Brain pericyte (primary cell): ENCODE measurements around the gene ALOX5.
"Not testable (repeated sequence)": the region's sequence is repeated elsewhere in the genome, so short reads cannot be mapped to it uniquely, and the experiment has no call there.

Source experiments
- DNase-seq: peaks from one replicate; pipeline ENCODE4 v3.0.0-alpha.2; 2012; ENCODE audit warnings: low read depth, low spot score

Gene ALOX5

DNA sequence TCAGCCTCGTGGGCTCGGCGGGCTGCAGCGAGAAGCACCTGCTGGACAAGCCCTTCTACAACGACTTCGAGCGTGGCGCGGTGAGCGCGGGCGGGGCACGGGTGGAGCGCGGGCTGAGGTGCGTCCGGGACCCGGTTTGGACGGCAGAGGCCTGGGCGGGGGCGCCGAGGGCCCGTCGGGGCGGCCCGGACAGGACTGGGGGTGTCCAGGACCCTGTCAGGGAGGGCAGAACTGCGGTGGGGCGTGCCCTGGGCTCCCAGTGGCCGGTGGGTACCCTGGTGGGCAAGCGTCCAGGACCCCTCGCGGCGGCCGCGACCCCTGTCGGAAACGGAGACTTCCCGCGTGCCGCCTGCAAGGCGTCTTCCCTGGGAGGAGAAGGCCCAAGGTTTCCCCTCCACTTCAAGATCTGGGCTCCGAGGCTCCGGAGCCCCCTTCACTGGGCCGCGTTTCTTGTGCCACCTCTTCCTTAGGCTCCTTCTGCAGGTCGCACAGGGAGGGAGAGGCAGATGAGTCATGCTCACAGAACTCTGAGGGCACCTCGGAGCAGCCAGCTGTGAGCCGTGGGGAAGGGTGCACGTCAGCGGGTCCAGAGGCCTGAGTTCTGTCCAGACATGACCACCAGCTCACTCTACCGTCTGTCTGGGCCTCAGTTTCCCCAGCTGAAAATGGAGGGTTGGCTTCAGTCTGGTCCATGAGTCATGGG lies 485 bp downstream of the ALOX5 start:
- no peak for DNase-seq

DNA sequence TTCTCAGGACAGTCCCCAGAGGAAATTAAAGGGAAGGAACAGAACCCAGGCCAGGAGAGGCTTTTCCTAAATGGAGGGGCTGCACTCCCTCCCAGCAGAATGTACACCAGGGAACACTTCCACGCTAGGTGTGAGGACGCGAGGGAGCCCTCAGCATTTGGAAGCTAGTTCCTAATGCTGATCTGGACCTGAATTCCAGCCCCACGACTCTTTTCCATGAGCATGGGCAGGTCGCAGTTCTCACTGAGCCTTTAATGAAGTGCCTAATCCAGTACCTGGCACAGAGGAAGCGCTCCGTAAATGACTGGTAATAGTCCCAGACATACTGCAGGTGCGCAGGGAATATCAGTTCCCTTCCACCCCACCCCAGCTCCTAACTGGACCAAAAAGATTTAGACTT lies 1.1 kb downstream of the ALOX5 start:
- DNase-seq = no peak

DNA sequence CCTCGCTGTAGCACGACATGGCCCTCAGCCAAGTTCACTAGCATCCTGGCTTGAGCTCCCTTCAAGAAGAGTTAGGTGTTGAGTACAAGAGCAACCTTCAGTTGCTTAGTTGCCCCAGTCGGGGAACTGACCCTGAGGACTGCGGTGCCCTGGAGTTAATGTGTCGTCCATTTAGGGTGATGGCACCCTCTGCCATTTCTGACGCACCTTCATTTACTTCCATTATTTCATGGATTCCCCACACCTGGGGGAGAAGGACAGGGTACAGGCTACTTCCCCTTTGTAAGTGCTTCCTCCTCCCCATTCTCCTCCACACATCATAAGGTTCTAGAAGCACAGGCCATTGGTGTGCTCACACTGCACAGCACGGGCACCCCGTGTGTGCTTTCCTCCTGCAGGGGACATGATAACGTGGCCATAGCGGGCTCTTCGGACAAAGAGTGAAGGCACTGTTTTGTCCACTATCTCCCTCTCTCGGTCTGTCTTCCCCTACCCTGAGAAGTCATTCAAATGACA lies 1.8 kb downstream of the ALOX5 start:
- DNase-seq = no peak

DNA sequence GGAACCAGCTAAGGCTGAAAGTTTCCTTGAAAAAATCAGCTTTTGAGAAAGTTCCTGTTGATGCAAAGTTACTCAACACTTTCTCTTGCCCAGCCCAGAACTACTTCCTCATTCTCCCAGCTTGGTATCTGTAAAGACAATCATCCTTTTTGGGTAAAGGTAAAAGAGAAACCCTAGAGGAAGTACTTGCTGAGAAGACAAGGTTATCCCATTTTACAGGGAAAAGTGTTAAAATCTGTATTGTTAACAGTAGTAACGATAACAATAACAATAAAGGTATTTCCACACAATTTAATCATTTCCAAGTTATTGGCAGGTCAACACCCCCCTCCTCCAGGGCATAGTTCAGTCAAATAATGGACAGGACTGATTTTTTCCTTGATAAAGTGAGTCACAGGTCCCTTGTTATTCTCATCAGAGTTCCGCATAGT lies 2.4 kb downstream of the ALOX5 start:
- DNase-seq = no peak

DNA sequence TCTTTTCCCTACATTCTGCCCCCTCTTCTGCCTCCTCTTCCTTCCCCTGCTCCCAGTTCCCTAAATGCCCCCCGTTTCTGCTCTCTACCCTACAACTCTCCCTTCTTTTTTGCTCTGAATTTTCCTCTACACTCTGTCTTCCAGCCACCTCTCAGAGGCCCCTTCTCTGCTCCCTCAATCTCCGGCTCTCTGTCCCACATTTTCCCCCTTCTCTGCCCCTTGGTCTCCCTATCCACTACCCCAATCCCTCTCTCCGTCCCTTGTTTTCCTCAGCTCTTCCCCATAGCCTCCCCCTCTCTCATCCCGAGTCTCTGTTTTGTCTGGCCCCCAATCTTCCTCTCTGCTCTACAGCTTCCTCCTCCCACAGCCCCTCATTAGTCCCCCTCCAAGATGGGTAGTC lies 3.3 kb downstream of the ALOX5 start:
- DNase-seq = no peak

DNA sequence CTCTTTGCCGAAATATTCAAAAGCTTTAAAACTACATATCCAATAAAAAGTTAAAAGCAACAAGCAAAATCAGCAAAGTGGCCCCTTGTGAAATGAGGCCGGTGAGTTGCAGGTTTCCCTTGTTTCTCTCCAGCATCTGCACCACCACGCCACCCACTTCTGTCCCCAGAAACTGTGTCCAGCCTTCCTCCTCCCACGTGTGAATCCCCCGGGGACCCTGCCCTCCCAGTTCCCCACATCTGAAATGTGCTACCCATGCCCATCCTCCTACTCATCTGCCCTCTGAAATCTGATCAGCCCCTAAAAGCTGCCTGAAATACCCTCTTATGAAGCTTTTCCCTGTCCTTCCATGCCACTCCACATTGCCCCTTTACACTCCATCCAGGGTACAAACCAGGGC lies 3.8 kb downstream of the ALOX5 start:
- DNase-seq = no peak

DNA sequence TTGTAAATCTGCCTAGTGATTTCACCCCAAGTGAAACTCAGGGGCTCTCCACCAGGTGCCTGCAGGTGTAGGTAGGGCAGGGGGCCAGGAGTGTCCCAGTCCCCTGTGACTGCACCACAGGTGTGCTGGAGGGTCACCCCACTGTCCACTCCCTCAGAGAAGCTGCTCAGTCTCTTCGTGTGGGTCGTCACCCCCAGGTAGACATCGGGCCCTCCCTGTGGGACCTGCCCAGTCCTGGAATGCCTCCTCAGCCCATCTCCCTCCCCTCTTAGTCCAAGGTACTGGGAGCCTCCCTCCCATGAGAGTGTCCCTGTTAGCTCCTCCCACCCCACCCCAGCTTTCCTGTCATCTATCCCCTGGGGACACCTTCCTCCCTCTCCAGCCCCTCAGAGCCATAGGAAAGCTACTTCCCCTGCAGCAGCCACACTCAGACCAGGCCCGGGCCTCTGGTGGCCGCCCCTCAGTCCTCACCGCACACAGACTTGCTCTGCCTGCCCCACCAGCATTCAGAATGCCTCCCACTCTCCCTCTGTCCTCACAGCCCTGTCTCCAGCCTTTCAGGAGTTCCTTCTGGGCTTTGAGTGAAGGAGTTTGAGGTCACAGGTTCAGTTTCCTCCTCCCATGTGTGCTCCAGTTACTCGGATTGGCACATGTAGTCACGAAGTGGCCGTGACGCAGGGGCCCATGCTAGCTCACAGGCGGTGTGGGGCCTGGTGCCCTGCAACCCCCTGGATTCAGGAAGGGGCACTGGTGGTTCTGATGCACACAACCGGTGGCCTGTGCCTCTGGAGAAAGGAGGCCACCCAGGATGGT lies 5.1 kb downstream of the ALOX5 start:
- no peak for DNase-seq

DNA sequence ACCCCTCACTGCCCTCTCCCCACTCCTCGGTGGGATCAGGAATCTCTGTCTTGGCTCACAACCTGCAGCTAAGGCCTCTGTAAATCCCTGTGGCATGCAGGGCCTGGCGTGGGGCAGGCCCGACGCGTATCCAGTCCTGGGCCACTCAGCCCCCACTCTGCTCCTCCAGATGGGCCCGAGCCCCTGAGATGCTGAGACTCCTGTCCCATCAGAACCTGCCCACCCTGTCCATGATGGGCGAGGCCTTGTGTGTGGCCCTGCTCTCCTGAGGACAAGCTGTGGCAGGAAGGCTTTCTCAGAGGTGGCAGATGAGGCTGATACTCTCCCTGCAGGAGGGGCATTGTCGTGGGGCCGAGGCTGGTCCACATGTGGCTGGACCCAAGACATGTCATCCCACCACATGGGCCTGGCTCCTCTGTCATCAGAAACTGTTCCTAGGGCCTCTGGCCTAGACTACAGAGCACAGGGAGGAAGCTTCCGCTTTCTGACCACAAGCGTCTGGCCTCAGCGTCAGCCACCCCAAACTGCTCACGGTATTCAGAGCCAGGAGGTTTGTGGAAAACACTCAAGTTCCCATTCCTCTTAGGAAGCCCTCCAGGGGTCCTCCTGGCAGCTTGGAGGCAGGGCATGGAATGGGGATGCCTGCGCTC lies 6.0 kb downstream of the ALOX5 start:
- DNase-seq = no peak

DNA sequence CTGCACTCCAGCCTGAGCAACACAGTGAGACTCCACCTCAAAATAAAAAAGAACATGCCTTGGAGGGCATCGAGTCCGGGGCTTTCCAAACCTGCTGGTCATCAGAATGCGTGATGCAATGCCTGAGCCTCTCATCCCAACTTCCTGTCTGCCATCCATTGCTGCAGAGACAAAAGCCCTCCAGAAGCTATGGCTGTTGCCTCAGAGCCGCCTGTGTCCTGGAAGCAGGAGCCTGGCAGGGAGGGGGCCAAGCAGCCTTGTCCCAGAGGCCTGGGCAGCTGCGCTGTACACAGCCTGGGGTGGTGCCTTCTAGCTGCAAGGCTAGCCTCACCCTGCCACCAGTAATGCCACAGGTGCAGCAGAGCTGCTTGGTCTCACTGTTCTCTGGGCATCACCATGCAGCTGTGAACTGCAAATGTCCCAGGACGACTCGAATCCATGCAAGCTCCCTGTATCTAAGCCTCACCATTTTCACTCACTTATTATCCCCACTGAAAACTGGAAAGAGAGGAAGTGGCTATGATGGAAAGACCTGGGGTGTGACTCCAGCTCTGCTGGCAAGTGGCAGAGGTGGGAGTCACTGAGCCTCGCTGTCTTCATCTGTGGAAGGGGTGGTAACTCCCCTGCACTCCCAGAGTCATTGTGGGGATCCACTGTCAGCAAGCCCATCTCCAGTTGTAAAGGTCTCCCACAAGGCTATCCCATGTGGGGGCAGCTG lies 7.0 kb downstream of the ALOX5 start:
- no peak for DNase-seq

DNA sequence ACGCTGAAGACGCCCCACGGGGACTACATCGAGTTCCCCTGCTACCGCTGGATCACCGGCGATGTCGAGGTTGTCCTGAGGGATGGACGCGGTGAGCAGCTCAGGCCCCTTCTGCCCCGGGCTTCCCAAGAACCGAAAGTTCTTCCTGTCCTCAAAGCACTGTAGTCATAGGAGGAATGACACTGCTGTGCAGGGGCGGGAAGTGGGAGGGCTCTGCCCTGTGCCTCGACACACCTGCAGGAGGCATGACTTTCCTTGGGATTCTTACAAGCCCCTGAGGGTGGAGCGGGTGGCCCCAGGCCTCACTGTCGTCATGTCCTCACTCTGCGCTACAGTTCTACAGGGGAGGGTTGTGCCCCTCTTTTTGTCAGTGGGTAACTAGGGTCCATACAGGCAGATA lies 8.6 kb downstream of the ALOX5 start:
- DNase-seq = no peak

DNA sequence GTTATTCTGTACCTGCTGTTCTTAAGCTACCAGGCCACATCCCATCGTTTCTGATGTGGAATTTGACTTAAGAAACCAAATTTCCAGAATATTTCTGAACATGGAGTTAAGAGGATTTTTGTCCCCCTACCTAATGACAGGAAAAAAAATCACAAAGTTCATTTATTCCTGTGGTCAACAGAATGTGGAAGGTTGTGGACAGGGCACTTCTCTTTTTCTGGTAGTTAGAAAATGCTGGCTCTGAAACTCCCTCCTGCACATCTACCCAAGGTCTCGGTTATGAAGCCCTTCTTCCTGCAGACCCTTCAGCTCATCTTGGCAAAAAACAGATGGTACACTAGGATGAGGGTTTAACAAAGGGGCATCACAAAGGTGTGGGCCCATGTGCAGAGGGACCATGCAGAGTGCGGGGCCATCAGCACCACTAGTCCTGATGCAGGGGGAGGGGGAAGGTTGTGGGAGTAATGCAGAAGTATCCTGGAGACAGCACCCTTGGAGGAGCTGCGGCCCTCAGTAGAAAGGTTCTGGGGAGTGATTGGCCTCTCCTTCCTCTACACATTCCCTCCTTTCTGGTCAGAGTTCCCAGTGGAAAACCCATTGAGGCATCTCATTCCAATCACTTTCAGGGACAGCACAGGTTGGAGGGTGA lies 9.8 kb downstream of the ALOX5 start:
- DNase-seq = no peak

DNA sequence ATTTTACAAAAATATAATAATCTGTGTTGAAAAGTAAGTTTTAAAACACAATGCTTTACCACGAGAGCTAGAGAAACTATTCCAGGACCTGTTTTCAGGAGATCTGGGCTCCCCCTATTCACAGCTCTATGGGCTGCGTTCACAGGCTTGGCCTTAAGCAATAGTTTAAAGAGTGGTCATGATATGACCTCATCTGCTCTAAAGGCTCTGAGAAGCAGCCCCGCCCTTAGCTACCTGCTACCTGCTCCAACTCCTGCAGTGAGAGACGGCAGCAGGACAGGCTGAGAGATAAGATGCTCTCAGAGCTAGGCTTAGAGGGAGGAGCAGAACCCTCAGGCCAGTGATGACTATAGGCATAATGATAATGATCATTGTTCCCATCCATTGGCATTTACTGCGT lies 12.6 kb downstream of the ALOX5 start:
- DNase-seq = no peak

DNA sequence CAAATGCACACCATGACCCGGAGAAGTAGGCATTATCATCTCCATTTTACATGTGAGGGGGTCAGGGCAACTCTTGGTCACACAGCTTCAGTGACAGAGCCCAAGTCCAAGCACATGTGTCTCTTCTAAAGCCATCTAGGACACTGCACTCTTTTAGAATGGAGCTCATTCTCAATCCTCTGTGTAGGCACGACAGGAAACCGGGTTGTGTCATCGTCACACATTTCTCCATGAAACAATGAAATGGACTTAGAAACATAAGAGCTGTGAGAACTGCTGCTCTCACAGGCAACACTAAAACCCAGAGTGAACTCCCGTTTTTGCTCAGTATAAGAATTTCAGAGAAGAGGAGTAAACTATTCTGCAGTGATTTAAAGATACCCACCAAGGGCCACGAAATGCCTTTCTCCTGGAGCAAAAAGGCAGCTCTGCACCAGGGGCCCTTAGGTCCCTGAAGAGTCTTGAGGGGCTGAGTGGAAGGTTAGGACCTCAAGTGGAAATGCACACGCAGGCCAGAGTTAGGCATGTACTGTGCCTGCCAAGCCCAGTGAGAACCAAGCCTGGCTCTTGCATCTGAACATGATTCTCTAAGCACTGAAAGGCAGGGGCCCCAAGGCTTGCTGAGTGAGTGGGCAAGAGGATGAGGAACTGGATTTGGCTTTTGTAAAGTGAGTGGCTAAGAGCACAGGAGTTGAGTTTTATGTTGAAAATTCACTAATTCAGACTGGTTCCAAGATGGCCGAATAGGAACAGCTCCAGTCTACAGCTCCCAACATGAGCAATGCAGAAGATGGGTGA lies 13.3 kb downstream of the ALOX5 start:
- no peak for DNase-seq

DNA sequence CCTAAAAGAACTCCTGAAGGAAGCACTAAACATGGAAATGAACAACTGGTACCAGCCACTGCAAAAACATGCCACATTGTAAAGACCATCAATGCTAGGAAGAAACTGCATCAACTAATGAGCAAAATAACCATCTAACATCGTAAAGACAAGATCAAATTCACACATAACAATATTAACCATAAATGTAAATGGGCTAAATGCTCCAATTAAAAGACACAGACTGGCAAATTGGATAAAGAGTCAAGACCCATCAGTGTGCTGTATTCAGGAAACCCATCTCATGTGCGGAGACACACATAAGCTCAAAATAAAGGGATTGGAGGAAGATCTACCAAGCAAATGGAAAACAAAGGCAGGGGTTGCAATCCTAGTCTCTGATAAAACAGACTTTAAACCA lies 15.7 kb downstream of the ALOX5 start:
- not testable (repeated sequence) for DNase-seq

DNA sequence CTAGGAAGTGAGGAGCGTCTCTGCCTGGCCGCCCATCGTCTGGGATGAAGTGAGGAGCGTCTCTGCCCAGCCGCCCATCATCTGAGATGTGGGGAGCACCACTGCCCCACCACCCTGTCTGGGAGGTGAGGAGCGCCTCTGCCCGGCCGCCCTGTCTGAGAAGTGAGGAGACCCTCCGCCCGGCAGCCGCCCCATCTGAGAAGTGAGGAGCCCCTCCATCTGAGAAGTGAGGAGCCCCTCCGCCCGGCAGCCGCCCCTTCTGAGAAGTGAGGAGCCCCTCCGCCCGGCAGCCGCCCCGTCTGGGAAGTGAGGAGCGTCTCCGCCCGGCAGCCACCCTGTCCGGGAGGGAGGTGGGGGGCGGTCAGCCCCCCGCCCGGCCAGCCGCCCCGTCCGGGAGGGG lies 17.6 kb downstream of the ALOX5 start:
- DNase-seq = not testable (repeated sequence)

DNA sequence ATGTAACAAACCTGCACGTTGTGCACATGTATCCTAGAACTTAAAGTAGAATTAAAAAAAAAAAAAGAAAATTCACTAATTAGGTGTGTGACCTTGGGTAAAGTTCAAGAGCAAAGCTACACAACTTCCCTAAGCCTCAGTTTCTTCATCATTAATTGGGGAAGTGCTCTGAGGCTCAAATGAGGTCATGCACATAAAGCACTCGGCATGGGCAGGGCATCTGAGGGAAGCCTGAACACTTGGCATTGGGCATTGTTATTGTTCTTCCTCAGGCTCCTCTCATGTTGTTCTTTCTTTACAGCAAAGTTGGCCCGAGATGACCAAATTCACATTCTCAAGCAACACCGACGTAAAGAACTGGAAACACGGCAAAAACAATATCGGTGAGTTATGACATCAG lies 21.5 kb downstream of the ALOX5 start:
- DNase-seq = no peak

DNA sequence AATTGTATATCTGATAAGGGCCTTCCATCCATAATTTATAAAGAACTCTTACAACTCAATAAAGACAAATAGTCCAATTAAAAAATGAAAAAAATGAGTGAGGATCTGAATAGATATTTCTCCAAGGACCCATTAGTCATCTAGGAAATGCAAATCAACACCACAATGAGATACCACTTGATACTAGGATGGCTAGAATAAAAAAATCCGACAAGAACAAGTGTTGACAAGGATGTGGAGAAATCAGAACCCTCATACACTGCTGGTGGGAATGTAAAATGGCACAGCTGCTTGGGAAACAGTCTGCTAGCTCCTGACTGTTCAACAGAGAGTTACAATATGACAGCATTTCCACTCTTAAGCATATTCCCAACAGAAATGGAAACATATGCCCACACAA lies 24.6 kb downstream of the ALOX5 start:
- no peak for DNase-seq

DNA sequence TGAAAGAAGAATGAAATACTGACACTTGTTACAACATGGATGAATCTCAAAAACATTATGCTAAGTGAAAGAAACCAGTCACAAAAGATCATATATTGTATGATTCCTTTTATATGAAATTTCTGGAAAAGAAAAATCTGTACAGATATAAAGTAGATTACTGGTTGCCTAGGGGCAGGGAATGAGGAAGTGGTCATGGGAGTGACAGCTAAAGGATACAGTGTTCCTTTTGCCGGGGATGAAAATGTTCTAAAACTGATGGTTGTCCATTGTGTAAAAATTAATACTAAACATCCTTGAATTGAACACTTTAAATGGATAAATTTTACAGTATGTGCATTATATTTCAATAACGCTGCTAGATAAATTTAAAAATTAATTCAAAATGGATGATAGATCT lies 25.1 kb downstream of the ALOX5 start:
- no peak for DNase-seq

DNA sequence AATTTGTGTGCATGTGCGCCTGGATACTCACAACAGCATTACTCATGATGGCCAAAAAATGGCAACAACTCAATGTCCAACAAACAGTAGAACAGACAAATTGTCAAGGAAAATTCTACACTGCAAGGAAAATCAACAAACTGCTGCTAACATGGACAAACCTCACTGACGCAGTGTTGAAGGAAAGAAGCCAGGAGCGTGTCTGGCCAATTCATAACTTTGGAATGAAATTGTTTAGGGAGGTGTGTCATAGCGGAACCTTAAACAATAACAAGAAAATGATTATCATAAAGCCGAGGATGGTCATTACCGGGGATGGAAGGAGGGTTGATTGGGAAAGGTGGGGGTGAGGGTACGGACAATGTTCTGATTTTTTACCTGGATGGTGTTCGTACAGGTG lies 29.1 kb downstream of the ALOX5 start:
- no peak for DNase-seq

DNA sequence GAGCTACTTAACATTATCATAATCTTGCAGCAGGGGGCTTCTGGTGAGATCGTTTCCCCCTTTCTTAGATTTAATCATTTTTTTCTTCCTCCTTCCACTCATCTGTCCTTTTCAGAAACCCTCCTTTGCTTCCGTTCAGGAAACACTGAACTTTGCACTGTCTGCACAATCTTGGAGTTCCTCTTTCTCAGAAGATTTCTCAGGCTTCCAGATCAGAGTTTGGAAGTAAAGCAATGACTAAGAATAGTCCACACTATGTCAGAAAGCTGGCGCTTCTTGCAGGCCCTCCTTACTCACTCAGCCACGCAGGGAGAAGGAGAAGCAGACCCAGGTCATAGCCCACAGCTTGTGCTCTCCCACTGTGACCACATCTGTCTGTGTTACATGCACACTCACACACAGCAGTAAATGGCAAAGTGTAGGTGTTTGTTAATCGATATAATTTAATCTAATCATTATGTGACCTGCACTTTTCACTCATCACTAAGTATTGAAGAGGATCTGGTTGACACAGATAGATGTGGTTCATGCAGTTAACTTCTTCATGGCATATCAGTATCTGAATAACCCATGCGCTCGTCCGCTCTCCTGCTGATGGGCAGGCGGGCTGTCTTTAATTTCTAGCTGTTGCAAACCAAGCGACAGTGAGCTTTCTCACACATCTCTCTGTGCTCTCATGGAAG lies 30.2 kb downstream of the ALOX5 start:
- no peak for DNase-seq
